ENCODE measurements around the gene BGN.

BGN gene

DNA sequence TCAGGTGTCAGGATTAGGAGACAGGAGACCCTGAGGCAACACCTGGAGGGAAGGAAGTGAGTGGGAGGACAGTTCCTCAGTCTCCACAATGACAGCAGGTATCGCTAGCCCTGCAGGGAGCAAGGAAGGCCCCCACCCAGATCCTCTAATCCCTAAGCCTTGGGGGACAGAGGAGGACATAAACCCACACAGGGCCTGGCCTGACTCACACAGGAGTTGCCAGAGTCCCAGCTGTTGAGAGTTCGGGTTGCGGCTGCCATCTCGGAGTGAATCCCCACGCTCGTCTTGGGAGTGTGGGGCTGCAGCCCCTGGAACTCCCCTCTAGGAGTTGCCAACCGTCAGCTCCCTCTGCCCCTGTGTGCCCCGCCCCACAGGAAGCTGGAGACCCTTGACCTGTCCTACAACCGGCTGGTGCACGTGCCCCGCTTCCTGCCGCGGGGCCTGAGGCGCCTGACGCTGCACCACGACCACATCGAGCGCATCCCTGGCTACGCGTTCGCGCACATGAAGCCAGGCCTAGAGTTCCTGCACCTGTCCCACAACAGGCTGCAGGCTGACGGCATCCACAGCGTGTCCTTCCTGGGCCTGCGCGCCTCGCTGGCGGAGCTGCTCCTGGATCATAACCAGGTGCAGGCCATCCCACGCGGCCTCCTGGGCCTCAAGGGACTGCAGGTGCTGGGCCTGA lies 9.2 kb upstream of the BGN start:
- DNase-seq (ENCODE audit: extremely low read depth, low read depth), result no peak

DNA sequence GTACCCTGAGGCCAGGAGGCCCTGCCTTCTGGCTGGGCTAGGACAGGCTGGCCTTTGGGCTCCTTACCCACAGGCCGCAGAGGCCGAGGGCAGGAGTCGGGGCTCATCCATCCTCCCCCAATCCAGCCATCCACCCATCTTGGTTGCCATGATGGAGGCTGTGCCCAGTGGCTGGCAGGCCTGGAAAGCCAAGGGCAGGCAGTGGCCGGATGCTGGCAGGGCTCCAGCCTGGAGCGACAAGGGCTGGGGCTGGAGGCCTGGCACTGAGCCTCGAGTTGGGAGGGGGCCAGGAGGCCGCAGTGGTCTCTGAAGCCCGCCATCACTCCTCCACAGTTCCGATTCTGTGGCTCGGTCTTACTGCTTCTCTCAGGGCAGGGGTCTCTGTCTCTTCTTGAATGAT lies 8.6 kb upstream of the BGN start:
- DNase-seq (ENCODE audit: extremely low read depth, low read depth), result no peak
- TF ChIP-seq, protein P1, sequence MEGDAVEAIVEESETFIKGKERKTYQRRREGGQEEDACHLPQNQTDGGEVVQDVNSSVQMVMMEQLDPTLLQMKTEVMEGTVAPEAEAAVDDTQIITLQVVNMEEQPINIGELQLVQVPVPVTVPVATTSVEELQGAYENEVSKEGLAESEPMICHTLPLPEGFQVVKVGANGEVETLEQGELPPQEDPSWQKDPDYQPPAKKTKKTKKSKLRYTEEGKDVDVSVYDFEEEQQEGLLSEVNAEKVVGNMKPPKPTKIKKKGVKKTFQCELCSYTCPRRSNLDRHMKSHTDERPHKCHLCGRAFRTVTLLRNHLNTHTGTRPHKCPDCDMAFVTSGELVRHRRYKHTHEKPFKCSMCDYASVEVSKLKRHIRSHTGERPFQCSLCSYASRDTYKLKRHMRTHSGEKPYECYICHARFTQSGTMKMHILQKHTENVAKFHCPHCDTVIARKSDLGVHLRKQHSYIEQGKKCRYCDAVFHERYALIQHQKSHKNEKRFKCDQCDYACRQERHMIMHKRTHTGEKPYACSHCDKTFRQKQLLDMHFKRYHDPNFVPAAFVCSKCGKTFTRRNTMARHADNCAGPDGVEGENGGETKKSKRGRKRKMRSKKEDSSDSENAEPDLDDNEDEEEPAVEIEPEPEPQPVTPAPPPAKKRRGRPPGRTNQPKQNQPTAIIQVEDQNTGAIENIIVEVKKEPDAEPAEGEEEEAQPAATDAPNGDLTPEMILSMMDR (IDR thresholded peaks at IDR 0.05; ENCODE audit: low read depth, low read length), result no peak

More for the DNA sequence above, 9.2 kb upstream of the BGN start:
- TF ChIP-seq, protein P1 (IDR thresholded peaks at IDR 0.05; ENCODE audit: low read depth, low read length), result no peak

DNA sequence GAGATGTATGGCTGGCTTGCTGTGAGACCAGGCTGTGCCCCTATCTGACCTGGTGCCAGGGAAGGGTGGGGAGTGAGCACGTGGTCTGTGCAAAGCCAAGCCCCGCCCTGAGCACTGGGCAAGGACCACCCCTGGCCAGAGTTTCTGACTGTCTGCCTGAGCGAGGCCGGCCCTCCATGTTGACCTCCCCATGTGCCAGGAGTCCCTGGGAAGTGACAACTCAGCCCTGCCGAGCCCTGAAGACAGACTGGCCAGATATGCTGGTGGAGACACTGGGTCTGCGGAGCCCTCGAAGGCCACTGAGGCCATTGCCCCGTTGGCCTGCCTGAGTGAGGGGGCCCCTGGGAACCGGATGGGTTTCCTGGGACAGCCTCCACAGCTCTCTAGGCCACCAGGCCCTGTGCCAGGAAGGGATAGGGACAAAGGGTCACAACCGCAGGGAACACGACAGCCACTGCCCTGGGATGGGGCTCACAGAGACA lies 7.1 kb upstream of the BGN start:
- TF ChIP-seq, protein P1 (IDR thresholded peaks at IDR 0.05; ENCODE audit: low read depth, low read length), result no peak
- DNase-seq (ENCODE audit: extremely low read depth, low read depth), result no peak

DNA sequence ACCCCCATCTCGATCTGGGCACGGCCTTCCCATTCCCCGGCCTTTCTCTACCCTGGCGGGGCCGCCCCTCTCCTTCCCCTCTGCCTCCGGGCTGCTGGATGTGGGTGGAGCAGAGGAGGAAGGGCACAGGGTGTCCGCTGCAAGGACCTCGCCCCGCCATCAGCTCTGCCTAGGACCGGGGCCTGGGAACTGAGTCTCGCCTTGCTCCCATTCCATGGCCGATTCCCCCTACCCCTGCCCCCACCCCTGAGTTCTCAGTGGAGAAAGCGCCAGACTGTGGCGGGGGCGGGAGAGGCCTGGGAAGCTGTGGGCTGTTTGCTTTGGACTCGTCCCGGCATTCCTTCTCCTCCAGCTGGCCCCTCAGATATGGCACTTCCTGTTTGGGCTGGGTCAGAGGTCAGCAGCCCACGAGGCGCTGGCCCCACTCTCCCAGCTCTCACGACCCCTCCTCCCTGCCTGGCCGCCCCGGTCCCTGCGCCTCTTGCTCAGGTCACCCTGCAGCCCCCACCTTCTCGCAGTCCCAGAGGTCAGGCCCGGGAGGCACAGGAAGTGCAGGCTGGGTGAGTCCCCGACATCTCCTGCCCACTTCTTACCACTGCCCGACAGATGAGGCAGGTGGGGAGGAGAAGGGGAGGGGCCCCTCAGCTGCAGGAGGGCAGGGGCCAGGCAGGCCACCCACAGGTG lies 6.4 kb upstream of the BGN start:
- TF ChIP-seq, protein P1 (IDR thresholded peaks at IDR 0.05; ENCODE audit: low read depth, low read length), result no peak

DNA sequence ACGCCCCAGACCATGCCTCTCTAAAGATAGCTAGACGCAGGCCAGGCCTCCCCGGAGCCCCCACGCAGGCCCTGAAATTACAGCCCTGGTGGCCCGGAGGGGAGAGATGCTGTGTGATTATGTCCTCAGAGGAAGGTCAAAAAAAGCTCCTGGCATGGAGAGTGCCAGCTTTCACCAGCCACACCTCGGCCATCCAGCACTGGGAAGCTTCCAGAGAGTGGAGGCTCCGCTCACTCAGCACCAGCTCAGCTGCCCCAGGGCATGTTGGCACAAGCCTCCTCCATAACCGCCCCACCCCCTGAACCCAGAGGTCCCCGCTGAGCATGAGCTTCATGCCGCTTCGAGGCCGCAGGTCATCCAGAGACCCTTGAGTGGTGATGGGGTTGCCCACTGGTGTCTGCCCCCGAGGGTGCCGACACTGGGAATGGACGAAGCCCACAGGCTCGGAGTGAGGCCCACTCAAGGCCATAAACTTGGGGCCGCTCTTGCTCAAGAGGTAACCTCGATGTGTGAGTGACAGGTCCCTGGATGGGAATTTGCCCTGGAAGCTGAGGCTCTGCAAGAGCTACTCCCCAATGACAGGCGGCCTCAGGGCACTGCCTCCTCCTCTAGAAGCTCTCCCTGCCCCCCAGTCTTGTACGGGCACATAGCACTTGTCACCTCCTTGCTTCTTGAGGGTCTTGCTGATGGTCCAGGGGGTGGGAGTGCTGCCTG lies 4.4 kb upstream of the BGN start:
- no peak for DNase-seq (ENCODE audit: extremely low read depth, low read depth)
- TF ChIP-seq, protein P1 (IDR thresholded peaks at IDR 0.05; ENCODE audit: low read depth, low read length), result no peak

More for the DNA sequence above, 6.4 kb upstream of the BGN start:
- DNase-seq (ENCODE audit: extremely low read depth, low read depth), result no peak

DNA sequence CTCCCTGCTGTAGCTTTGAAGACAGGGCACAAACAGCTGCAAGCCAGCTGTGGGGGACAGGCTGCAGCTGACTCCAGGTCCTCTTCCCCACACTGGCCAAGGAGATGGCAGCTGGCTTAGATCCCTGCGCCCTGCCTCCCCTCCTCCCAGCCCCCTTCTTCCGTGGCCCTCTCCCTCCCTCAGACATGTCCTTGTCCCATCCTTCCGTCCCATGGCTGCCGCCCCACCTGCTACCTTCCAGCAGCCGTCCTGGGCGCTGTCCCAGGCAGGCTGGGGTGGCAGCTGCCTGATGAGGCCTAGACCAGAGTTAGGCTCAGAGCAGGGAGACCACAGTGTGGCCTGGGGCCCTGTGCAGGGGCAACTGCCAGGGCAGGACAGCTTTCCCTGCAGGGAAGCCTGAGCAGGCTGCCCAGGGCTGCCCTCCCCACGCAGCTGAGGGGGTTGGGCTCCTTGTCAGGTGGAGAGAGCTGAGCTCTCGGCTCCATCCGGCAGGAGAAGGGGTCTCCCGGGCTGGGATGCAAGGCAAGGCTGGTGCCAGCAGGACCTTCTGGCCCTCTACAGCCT lies 3.3 kb upstream of the BGN start:
- TF ChIP-seq, protein P1 (IDR thresholded peaks at IDR 0.05; ENCODE audit: low read depth, low read length), result no peak
- DNase-seq (ENCODE audit: extremely low read depth, low read depth), result no peak

All from AG09319 (cell line).